Skeletal muscle tissue (tissue), 4 donors: ENCODE results near the gene FYB1. TPM values are rescaled to one million over a fixed set of nuclear protein-coding genes. Genes with fewer than 3 reads are reported as not detected.

Experiments
- H3K27ac ChIP-seq: one replicate; pipeline ENCODE4 v1.7.0; 2013; ENCODE audit warnings: mild to moderate bottlenecking, low read depth, low read length, inconsistent platforms
- H3K27me3 ChIP-seq, 3 donors: one replicate each; pipeline ENCODE4 v1.7.0; 2013; ENCODE audit warnings: low read length in 3 of 3; ENCODE audit not compliant: control insufficient read depth in 3 of 3, insufficient read depth in 3 of 3
- H3K36me3 ChIP-seq, 3 donors: one replicate each; pipeline ENCODE4 v1.7.0; 2013; ENCODE audit warnings: low read length in 3 of 3; ENCODE audit not compliant: control insufficient read depth in 3 of 3, insufficient read depth in 3 of 3
- H3K4me1 ChIP-seq, 3 donors: one replicate each; pipeline ENCODE4 v1.7.0; 2013; ENCODE audit warnings: low read length in 3 of 3, mild to moderate bottlenecking in 3 of 3; ENCODE audit not compliant: control insufficient read depth in 3 of 3, insufficient read depth in 3 of 3
- H3K4me3 ChIP-seq, 3 donors: one replicate each; pipeline ENCODE4 v1.7.0; 2013; ENCODE audit warnings: low read length in 3 of 3
- H3K9ac ChIP-seq, 3 donors: one replicate each; pipeline ENCODE4 v1.7.0; 2013; ENCODE audit warnings: low read length in 3 of 3, mild to moderate bottlenecking in 3 of 3, moderate library complexity in 2 of 3, low read depth in 1 of 3
- H3K9me3 ChIP-seq, 3 donors: one replicate each; pipeline ENCODE4 v1.7.0; 2013; ENCODE audit warnings: low read length in 3 of 3; ENCODE audit not compliant: control insufficient read depth in 3 of 3
- total RNA-seq: library from RNA; depleted of rRNA; stranded (reverse); fragments of >200 nt; gene quantifications from one replicate; pipeline ENCODE4 v1.2.3, GENCODE V29; 2014
- donor health status: Osteomylitis.

FYB1 gene
- total RNA-seq, 1 donor from 2014 or later = 4.2 TPM

GRCh38 chr5:39199335-39199734 is 20.0 kb downstream of the FYB1 start:
- no peak overlapping the region for H3K4me3 ChIP-seq
- H3K27me3 ChIP-seq = no peaks in the 10 kb centered on the region
- H3K9me3 ChIP-seq = no peaks in the 10 kb centered on the region
- no peak overlapping the region for H3K9ac ChIP-seq
- H3K36me3 ChIP-seq = no peaks in the 10 kb centered on the region
- peaks cover 0 to 8% (median 4%) of the 10 kb centered on the region in 3 donors for H3K4me1 ChIP-seq
- H3K27ac ChIP-seq = no peak overlapping the region

DNA sequence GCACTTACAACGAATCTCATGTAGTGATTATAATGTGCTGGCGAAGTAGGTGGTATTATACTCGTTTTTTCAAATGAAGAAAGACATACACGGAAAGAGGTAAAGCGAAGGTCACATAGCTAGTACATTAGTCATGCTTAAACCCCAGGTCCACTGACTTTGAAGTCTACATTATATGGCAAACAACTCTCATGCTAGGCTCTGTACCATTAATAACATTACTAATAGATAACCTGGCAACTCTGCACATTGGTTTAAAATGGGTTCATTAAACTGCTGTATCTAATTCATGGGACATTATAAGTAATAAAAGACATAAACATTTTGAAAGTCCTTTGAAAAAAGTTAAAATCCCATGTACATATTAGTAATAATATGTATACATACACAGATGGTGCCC is 21.2 kb downstream of the FYB1 start:
- Histone ChIP-seq H3K9ac (no peak overlapping the region), H3K4me1 (peaks cover 0 to 8% (median 4%) of the 10 kb centered on the region in 3 donors), H3K4me3 (no peak overlapping the region), H3K27me3 (no peaks in the 10 kb centered on the region), H3K27ac (no peak overlapping the region), H3K9me3 (no peaks in the 10 kb centered on the region), H3K36me3 (no peaks in the 10 kb centered on the region)

GRCh38 chr5:39197556-39197955 is 21.8 kb downstream of the FYB1 start:
- no peak overlapping the region for H3K4me3 ChIP-seq
- H3K27me3 ChIP-seq = no peaks in the 10 kb centered on the region

DNA sequence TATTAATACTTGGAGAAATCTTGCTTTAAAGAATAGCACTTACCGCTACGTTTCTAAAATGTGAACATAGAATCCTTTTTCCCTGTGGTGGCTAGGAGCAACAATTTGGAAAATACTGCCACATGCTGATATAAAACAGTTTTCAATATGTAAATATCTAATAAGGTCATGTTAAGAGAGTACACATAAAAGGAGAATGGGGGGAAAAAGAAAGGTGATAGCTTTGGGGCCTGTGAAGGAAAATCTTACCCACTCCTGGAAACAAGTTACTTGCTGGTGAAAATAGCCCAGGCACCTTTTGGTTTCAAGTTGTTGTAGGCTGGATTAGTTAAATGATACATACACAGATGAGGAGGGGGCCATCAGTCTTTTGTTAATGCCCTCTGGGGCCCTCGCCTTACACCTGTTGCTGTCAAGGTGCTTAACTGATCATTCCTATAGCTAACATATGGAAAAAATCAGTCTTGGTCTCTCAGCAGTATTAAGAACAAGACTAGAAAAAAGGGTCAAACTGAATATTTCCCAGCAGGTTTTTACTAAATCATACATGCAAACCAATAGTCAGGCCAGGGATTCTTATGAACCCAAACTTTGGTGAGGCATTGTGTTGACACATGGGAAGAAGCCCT is 24.1 kb downstream of the FYB1 start:
- peaks cover 0 to 8% (median 4%) of the 10 kb centered on the region in 3 donors for H3K4me1 ChIP-seq
- H3K9me3 ChIP-seq = no peaks in the 10 kb centered on the region
- no peaks in the 10 kb centered on the region for H3K27me3 ChIP-seq
- no peak overlapping the region for H3K9ac ChIP-seq
- no peaks in the 10 kb centered on the region for H3K36me3 ChIP-seq
- H3K4me3 ChIP-seq = no peak overlapping the region
- peak overlapping the region; percentile 36 for H3K27ac ChIP-seq

More at GRCh38 chr5:39197556-39197955, 21.8 kb downstream of the FYB1 start:
- H3K27ac ChIP-seq = no peak overlapping the region
- no peaks in the 10 kb centered on the region for H3K9me3 ChIP-seq
- H3K36me3 ChIP-seq = no peaks in the 10 kb centered on the region
- peaks cover 0 to 8% (median 4%) of the 10 kb centered on the region in 3 donors for H3K4me1 ChIP-seq
- no peak overlapping the region for H3K9ac ChIP-seq

DNA sequence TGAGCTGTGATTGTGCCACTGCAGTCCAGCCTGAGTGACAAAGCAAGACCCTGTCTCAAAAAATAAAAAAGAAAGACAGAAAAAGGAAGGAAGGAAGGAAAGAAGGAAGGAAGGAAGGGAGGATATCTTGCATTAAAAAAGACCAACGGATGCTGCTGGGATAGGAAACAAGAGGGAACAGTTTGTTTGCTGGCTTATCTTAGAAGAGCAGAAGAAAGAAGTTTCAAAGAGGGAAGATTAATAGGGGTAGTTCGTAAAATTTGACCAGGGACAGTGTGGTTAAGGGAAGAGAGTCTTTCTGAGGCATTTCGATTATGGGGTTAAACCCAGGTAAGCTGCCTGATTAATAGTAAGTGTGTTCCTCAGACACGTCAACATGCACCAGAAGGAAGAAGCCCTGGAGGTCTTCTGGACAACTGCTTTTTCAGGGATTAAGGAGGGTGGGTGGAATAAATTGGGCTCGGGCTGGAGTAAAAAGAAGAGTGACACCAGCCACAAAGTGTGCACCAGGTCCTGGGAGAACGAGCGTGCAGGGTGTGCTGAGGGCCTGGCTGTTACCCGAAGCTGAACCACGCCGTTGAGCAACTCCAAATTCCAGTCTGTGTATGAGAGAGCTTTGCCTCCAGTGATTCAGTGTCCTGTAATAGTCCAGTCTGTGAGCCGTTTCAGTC is 24.8 kb downstream of the FYB1 start:
- Histone ChIP-seq H3K27ac (peak overlapping the region; percentile 36), H3K9ac (no peak overlapping the region), H3K27me3 (no peaks in the 10 kb centered on the region), H3K4me3 (no peak overlapping the region), H3K4me1 (peaks cover 0 to 8% (median 4%) of the 10 kb centered on the region in 3 donors), H3K9me3 (no peaks in the 10 kb centered on the region), H3K36me3 (no peaks in the 10 kb centered on the region)

GRCh38 chr5:39193553-39194465 is 25.6 kb downstream of the FYB1 start:
- H3K4me3 ChIP-seq = no peak overlapping the region
- H3K4me1 ChIP-seq = peaks cover 0 to 8% (median 4%) of the 10 kb centered on the region in 3 donors
- no peaks in the 10 kb centered on the region for H3K36me3 ChIP-seq
- H3K27ac ChIP-seq = no peak overlapping the region
- no peak overlapping the region for H3K9ac ChIP-seq
- no peaks in the 10 kb centered on the region for H3K9me3 ChIP-seq
- H3K27me3 ChIP-seq = no peaks in the 10 kb centered on the region

- Histone ChIP-seq H3K27me3 (no peaks in the 10 kb centered on the region), H3K9ac (no peak overlapping the region), H3K27ac (no peak overlapping the region), H3K36me3 (no peaks in the 10 kb centered on the region), H3K4me3 (no peak overlapping the region), H3K9me3 (no peaks in the 10 kb centered on the region), H3K4me1 (peaks cover 0 to 8% (median 4%) of the 10 kb centered on the region in 3 donors)
Measured at GRCh38 chr5:39192450-39193160, 26.8 kb downstream of the FYB1 start.

DNA sequence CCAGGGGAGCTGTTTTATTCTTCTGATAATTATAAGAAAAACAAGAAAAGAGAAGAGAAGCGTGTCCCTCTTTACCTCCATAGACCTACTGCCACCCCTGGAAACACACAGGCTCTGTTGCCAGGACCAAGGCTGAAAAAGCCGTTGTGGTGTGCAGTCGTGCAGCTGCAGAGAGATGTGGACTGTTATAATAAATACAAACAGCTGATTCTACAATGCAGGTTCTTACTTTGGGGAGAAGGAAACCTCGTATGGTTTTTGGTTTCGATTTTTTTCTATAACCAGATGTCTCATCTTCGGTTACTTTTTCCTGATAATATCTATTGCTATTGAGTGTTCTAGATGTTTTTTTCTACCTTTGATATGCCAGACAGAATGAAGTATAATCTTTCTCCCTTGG is 28.1 kb downstream of the FYB1 start:
- peaks cover 0 to 8% (median 4%) of the 10 kb centered on the region in 3 donors for H3K4me1 ChIP-seq
- H3K36me3 ChIP-seq = no peaks in the 10 kb centered on the region
- no peak overlapping the region for H3K27ac ChIP-seq
- no peaks in the 10 kb centered on the region for H3K27me3 ChIP-seq
- H3K4me3 ChIP-seq = no peak overlapping the region
- no peak overlapping the region for H3K9ac ChIP-seq
- H3K9me3 ChIP-seq = no peaks in the 10 kb centered on the region

DNA sequence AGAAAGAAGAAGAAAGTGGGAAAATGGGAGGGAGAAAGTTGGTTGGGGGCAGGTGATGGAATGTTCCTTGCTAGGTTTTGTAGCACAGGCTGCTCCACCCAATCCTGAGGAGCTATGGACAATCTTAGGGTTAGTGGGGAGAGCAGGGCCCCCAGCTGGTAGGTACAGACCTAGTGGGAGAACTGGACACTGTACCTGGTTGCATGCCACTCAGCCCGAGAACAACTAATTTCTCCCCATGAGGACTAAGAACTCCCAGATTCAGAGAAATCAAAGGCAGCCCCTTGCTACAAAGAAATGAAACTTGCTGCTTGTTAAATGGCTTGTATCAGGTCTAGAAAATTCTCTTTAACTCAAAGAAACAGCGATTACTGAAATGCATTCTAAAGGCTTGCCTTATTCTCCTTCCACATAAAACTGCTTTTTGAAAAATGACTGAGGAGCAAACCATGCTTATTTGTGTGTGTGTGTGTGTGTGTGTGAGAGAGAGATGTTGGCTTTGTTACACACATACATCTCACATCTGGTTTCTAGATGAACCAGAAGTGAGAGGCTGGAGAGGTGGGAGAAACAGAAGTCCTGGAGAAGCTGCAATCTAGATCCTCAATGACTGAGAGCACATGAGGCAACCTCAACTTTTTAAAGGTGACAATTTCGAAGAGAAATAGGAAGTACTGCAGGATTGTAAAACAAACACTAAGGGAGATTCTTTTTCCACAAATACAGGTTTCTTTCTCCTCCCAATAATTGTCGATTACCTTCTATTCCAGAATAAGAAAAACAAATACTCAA is 28.9 kb downstream of the FYB1 start:
- no peak overlapping the region for H3K9ac ChIP-seq
- no peaks in the 10 kb centered on the region for H3K9me3 ChIP-seq
- no peak overlapping the region for H3K27ac ChIP-seq
- no peaks in the 10 kb centered on the region for H3K36me3 ChIP-seq
- no peaks in the 10 kb centered on the region for H3K27me3 ChIP-seq
- peaks cover 0 to 8% (median 4%) of the 10 kb centered on the region in 3 donors for H3K4me1 ChIP-seq
- no peak overlapping the region for H3K4me3 ChIP-seq
